Sigmoid colon (tissue), 7 donors: ENCODE data around the gene PRKD2. TPM values are rescaled to one million over a fixed set of nuclear protein-coding genes. Genes with fewer than 3 reads are reported as not detected.

Source experiments
- DNase-seq: peaks from one replicate; pipeline ENCODE4 v3.0.0-alpha.2; 2019
- H3K27ac ChIP-seq, 4 donors: fragments of 200-600 bp; sonication (generic); one replicate each; pipeline ENCODE4 v1.5.1; 2016 to 2019; ENCODE audit warnings: mild to moderate bottlenecking in 1 of 4
- H3K27me3 ChIP-seq, 3 donors: fragments of 200-600 bp; sonication (generic); one replicate each; pipeline ENCODE4 v1.5.1; 2019; ENCODE audit warnings: mild to moderate bottlenecking in 1 of 3
- H3K36me3 ChIP-seq, 4 donors: fragments of 200-600 bp; sonication (generic); one replicate each; pipeline ENCODE4 v1.5.1; 2016 to 2019
- H3K4me1 ChIP-seq, 4 donors: fragments of 200-600 bp; sonication (generic); one replicate each; pipeline ENCODE4 v1.5.1; 2017 to 2019
- H3K4me3 ChIP-seq, 4 donors: fragments of 200-600 bp; sonication (generic); one replicate each; pipeline ENCODE4 v1.5.1; 2017 to 2019; ENCODE audit warnings: mild to moderate bottlenecking in 2 of 4, moderate library complexity in 1 of 4
- H3K9me3 ChIP-seq, 4 donors: fragments of 200-600 bp in 3 of 4; sonication (generic) in 3 of 4; one replicate each; pipeline versions ENCODE4 v1.5.1 to v1.6.1; 2013 to 2019
- EP300 ChIP-seq, 4 donors: sonication (generic); formaldehyde crosslinking; IDR thresholded peaks; one replicate each; pipeline ENCODE4 v1.6.1; 2017; ENCODE audit warnings: antibody characterized with exemption in 4 of 4
- POLR2A ChIP-seq, 2 donors: fragments of 450-650 bp; IDR thresholded peaks; one replicate each; pipeline ENCODE4 v1.6.1; 2016; ENCODE audit warnings: antibody characterized with exemption in 2 of 2, mild to moderate bottlenecking in 2 of 2, moderate library complexity in 2 of 2
- POLR2AphosphoS5 ChIP-seq, 4 donors: sonication (generic); formaldehyde crosslinking; IDR thresholded peaks; one replicate each; pipeline ENCODE4 v1.6.1; 2017; ENCODE audit warnings: antibody characterized with exemption in 4 of 4
- WGBS, 2 donors: extraction: QIAGEN DNeasy Blood & Tissue Kit; methylation state at CpG; one replicate each; pipeline ENCODE4 v1.1.7; 2013; 5-methylcytosine and 5-hydroxymethylcytosine counted together
- intact Hi-C: fragments of 100-400 bp; cut with DNase I; formaldehyde crosslinking; loops from one replicate; pipeline ENCODE4 v1.15.1; 2023
- polyA plus RNA-seq, 3 donors: library from polyadenylated mRNA; stranded (reverse); fragments of 200-250 nt; gene quantifications; one replicate each; pipeline ENCODE4 v1.2.3, GENCODE V29; 2013
- total RNA-seq, 4 donors: library from RNA; depleted of rRNA; stranded (reverse); fragments of >200 nt; gene quantifications; one replicate each; pipeline ENCODE4 v1.1.0, GENCODE V29; 2016
- TF ChIP-seq, protein P1 (sequence below), 4 experiments: fragments of 450-650 bp in 3 of 4; fragments of 200-600 bp in 1 of 4; IDR thresholded peaks; one replicate each; pipeline ENCODE4 v1.5.1; 2016 to 2019; ENCODE audit warnings: antibody characterized with exemption in 4 of 4, mild to moderate bottlenecking in 3 of 4, moderate library complexity in 2 of 4
- donor health status: healthy with polysubstance abuse.
- donor health status: Bipolar disorder and iron deficiency.
- donor health status: healthy.

PRKD2 gene
- total and polyA plus RNA-seq, 7 donors: 14.7 to 51.7 (median 18.6) TPM

DNA sequence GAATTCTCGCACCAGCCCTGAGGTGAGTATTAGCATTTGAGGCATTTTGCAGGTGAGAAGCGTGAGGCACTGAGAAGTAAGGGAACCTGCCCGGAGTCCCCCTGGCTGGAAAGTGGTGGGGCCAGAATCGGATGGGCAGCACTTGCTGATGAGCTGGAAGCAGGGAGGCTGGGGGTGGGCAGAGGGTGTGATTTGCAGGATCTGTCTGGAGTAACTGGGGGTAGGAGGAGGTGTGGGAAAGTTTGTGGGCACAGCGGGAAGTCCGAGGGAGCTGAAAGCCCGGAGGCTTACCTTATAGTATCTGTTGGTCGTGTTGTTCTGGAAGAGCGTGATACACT lies 20.1 kb downstream of the PRKD2 start:
- H3K4me3 ChIP-seq: peak overlapping the region in 2 of 4 donors; percentile 33 to 39
- intact Hi-C loops: no loop called here
- H3K27me3 ChIP-seq: no peaks in the 10 kb centered on the region
- DNase-seq: no peak
- peaks cover 26 to 92% (median 65%) of the 10 kb centered on the region in 4 donors for H3K36me3 ChIP-seq
- 49 to 81% methylated on average over 9 of the region's 9 CpGs for whole genome bisulfite sequencing, 2 donors
- H3K9me3 ChIP-seq: no peaks in the 10 kb centered on the region
- no peak overlapping the region for H3K27ac ChIP-seq
- TF ChIP-seq POLR2AphosphoS5 (IDR thresholded peaks at IDR 0.05) (no peak), POLR2A (IDR thresholded peaks at IDR 0.05) (no peak), EP300 (IDR thresholded peaks at IDR 0.05) (no peak)
- TF ChIP-seq, protein P1, sequence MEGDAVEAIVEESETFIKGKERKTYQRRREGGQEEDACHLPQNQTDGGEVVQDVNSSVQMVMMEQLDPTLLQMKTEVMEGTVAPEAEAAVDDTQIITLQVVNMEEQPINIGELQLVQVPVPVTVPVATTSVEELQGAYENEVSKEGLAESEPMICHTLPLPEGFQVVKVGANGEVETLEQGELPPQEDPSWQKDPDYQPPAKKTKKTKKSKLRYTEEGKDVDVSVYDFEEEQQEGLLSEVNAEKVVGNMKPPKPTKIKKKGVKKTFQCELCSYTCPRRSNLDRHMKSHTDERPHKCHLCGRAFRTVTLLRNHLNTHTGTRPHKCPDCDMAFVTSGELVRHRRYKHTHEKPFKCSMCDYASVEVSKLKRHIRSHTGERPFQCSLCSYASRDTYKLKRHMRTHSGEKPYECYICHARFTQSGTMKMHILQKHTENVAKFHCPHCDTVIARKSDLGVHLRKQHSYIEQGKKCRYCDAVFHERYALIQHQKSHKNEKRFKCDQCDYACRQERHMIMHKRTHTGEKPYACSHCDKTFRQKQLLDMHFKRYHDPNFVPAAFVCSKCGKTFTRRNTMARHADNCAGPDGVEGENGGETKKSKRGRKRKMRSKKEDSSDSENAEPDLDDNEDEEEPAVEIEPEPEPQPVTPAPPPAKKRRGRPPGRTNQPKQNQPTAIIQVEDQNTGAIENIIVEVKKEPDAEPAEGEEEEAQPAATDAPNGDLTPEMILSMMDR (IDR thresholded peaks at IDR 0.05): no peak
- H3K4me1 ChIP-seq: peaks cover 0 to 13% (median 6%) of the 10 kb centered on the region in 4 donors

DNA sequence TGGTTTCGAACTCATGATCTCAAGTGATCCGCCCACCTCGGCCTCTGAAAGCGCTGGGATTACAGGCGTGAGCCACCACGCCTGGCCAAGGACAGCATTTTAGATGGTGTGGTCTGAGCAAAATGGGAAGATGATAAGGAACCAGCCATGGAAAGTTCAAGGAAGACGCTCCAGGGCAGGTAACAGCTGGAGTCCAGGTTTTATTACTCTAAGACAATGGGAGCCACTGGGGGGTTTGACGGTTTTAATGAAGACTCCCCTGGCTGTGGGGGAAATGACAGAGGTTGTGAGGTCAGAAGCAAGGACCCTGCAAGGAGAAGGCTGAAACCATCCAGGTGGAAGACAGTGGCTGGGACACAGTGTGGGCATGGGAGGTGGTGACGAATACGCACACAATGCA lies 20.9 kb downstream of the PRKD2 start:
- H3K36me3 ChIP-seq: peaks cover 26 to 92% (median 69%) of the 10 kb centered on the region in 4 donors
- no peaks in the 10 kb centered on the region for H3K27me3 ChIP-seq
- peaks cover 0 to 13% (median 6%) of the 10 kb centered on the region in 4 donors for H3K4me1 ChIP-seq
- intact Hi-C loops: no loop called here
- WGBS, 2 donors: 96 to 97% methylated on average over 10 of the region's 10 CpGs
- DNase-seq: no peak
- no peak overlapping the region for H3K4me3 ChIP-seq
- no peak overlapping the region for H3K27ac ChIP-seq
- H3K9me3 ChIP-seq: no peaks in the 10 kb centered on the region
- TF ChIP-seq EP300 (IDR thresholded peaks at IDR 0.05): no peak
- TF ChIP-seq POLR2AphosphoS5 (IDR thresholded peaks at IDR 0.05): no peak
- no peak for TF ChIP-seq POLR2A (IDR thresholded peaks at IDR 0.05)
- TF ChIP-seq, protein P1 (IDR thresholded peaks at IDR 0.05): no peak

DNA sequence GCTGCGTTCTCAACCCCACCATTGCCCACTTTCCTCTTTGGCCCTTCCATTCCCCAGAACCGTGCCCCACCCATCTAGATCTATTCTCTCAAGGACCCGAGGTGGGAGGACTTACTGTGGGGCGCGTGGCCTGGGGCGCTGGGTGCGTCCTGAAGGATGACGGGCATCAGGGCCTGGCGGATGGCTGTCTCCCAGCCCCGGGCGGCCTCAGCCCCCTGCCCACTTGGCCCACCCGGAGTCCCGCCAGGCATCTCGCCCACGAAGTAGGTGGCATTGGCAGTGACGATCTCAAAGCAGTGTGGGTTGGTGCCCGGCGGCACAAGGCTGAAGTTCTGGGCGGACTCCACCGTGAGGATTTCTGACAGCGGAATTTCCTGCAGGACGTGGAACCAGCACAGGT lies 23.2 kb downstream of the PRKD2 start:
- Histone ChIP-seq H3K36me3 (peaks cover 35 to 93% (median 72%) of the 10 kb centered on the region in 4 donors), H3K27me3 (no peaks in the 10 kb centered on the region), H3K4me1 (peaks cover 0 to 13% (median 6%) of the 10 kb centered on the region in 4 donors), H3K9me3 (no peaks in the 10 kb centered on the region), H3K27ac (no peak overlapping the region), H3K4me3 (no peak overlapping the region)
- intact Hi-C loops: no loop called here
- TF ChIP-seq, protein P1 (IDR thresholded peaks at IDR 0.05): no peak
- 95 to 97% methylated on average over 22 of the region's 22 CpGs for WGBS, 2 donors
- no peak for DNase-seq

GRCh38 chr19:46692918-46693722 lies 23.8 kb downstream of the PRKD2 start:
- WGBS, 2 donors: 89 to 96% methylated on average over 4 of the region's 4 CpGs

More at GRCh38 chr19:46692918-46693722, 23.8 kb downstream of the PRKD2 start:
- DNase-seq: no peak
- intact Hi-C loops: no loop called here
- Histone ChIP-seq H3K36me3 (peaks cover 36 to 95% (median 73%) of the 10 kb centered on the region in 4 donors), H3K27ac (no peak overlapping the region), H3K4me3 (no peak overlapping the region), H3K27me3 (no peaks in the 10 kb centered on the region), H3K9me3 (no peaks in the 10 kb centered on the region), H3K4me1 (peaks cover 0 to 13% (median 6%) of the 10 kb centered on the region in 4 donors)
- TF ChIP-seq, protein P1 (IDR thresholded peaks at IDR 0.05): no peak
